ENCODE results near the gene WNT8A.
A peak's percentile ranks its signal among the peaks of the same experiment; 100 is the strongest.
"Not testable (repeated sequence)": the region's sequence is repeated elsewhere in the genome, so short reads cannot be mapped to it uniquely, and the experiment has no call there.

Gene WNT8A

DNA sequence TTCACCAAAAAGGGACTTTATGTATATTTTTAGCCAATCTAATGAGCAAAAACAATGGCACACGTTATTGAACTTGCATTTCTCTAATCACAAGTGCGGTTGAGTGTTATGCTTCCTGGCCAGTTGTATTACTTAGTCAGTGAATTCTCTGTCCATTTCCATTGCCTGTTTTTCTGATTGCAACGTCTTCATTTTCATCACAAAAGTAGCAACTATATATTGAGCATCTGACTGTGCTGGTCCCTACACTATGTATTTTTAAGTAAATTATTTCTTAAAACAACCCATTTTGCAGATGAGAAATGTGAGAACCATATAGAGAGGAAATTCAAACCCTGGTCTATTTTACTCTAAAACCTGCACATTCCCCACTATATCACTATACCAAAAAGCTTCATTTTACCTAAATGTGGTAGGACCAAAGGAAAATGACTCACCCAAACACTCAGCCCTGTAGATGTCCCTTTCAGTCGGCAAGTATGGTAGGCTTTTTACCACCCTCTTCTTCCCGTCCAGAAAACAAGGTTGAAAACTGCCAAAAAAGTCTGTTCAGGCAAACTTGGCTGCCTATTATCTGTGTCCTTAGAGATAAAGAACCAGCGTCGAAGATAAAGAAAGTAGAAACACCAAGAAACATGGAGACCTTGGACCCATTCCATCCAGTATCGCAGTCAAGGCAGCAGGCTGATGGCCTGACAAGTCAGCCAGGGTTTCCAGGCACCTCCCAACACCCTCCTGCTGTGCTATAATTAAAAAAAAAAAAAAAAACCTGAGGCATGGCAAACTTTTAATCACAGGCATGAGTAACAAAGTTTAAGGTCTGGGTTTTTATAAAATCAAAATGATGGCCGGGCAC lies 32.2 kb upstream of the WNT8A start:
- CTCF ChIA-PET = interaction anchor here (1.0 to 2.5 kb wide), 2 partner anchors 13 to 16 kb away, joined by 3 to 9 read pairs; no protein-coding TSS in a partner anchor
- POLR2A ChIA-PET = no interaction called here

DNA sequence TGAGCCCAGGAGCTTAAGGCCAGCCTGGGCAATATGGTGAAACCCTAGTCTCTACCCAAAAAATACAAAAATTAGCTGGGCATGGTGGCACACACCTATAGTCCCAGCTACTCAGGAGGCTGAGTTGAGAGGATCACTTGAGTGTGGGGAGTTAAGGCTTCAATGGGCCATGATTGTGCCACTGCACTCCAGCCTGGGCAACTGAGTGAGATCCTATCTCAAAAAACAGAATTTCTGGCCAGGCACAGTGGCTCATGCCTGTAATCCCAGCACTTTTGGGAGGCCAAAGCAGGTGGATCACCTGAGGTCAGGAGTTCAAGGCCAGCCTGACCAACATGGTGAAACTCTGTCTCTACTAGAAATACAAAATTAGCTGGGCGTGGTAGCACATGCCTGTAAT lies 31.1 kb upstream of the WNT8A start:
- H3K9me3 ChIP-seq (ENCODE audit: control extremely low read depth in 1 of 5, control insufficient read depth in 4 of 5, insufficient read depth in 2 of 5, low read depth in 1 of 5, low read length in 4 of 5); POLR2A ChIA-PET; H3K36me3 ChIP-seq (ENCODE audit: control insufficient read depth in 4 of 4, insufficient read depth in 4 of 4, low read length in 3 of 4); H3K4me3 ChIP-seq (ENCODE audit: control insufficient read depth in 1 of 7, extremely low read depth in 1 of 7, insufficient read depth in 4 of 7, low read depth in 2 of 7, low read length in 6 of 7); H3K27ac ChIP-seq (ENCODE audit: insufficient read depth in 1 of 2, low read depth in 1 of 2, low read length in 2 of 2, poor library complexity in 1 of 2, severe bottlenecking in 2 of 2); H3K4me1 ChIP-seq (ENCODE audit: control extremely low read depth in 1 of 4, control insufficient read depth in 4 of 4, insufficient read depth in 4 of 4, low read length in 3 of 4); H3K27me3 ChIP-seq (replicated peaks in 2 of 5; ENCODE audit: control insufficient read depth in 4 of 5, insufficient read depth in 5 of 5, low read length in 4 of 5); DNase-seq: not testable (repeated sequence)
- WGBS (ENCODE audit: insufficient coverage) = 100% methylated on average over 1 of the region's 1 CpG
- CTCF ChIA-PET = interaction anchor here (0.7 to 3.2 kb wide), 3 partner anchors 13 to 32 kb away, joined by 3 to 20 read pairs (median 9); no protein-coding TSS in a partner anchor

More for the DNA sequence above, 32.2 kb upstream of the WNT8A start:
- no peaks in the 10 kb centered on the region for H3K4me1 ChIP-seq (ENCODE audit: control extremely low read depth in 1 of 4, control insufficient read depth in 4 of 4, insufficient read depth in 4 of 4, low read length in 3 of 4)
- H3K9me3 ChIP-seq (ENCODE audit: control extremely low read depth in 1 of 5, control insufficient read depth in 4 of 5, insufficient read depth in 2 of 5, low read depth in 1 of 5, low read length in 4 of 5) = no peaks in the 10 kb centered on the region
- H3K36me3 ChIP-seq (ENCODE audit: control insufficient read depth in 4 of 4, insufficient read depth in 4 of 4, low read length in 3 of 4) = no peaks in the 10 kb centered on the region
- no peak overlapping the region for H3K4me3 ChIP-seq (ENCODE audit: control insufficient read depth in 1 of 7, extremely low read depth in 1 of 7, insufficient read depth in 4 of 7, low read depth in 2 of 7, low read length in 6 of 7)
- no peak overlapping the region for H3K27ac ChIP-seq (ENCODE audit: insufficient read depth in 1 of 2, low read depth in 1 of 2, low read length in 2 of 2, poor library complexity in 1 of 2, severe bottlenecking in 2 of 2)
- WGBS (ENCODE audit: insufficient coverage) = 94% methylated on average over 8 of the region's 9 CpGs
- no peak for DNase-seq
- peaks cover 0 to 2% (median 0%) of the 10 kb centered on the region in 5 experiments for H3K27me3 ChIP-seq (replicated peaks in 2 of 5; ENCODE audit: control insufficient read depth in 4 of 5, insufficient read depth in 5 of 5, low read length in 4 of 5)

DNA sequence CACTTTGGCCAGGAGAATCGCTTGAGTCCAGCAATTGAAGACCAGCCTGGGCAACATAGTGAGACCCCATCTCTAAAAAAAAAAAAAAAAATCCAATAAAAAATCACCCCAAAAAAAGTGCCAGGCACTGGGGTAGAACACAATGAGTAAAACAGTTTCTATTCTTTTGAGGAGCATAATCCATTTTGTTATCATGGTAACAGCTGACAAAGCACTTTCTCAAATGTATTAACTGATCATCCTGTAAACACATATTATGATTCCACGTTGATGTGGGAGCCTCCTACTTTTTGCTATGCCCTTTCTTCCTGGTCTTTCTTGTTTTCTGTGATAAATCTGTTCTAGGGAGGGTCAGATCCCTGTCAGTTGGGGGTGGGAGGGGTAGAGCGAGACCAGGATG lies 30.3 kb upstream of the WNT8A start:
- Histone ChIP-seq H3K4me1 (ENCODE audit: control extremely low read depth in 1 of 4, control insufficient read depth in 4 of 4, insufficient read depth in 4 of 4, low read length in 3 of 4) (no peaks in the 10 kb centered on the region), H3K27me3 (replicated peaks in 2 of 5; ENCODE audit: control insufficient read depth in 4 of 5, insufficient read depth in 5 of 5, low read length in 4 of 5) (peaks cover 0 to 2% (median 0%) of the 10 kb centered on the region in 5 experiments), H3K36me3 (ENCODE audit: control insufficient read depth in 4 of 4, insufficient read depth in 4 of 4, low read length in 3 of 4) (no peaks in the 10 kb centered on the region), H3K4me3 (ENCODE audit: control insufficient read depth in 1 of 7, extremely low read depth in 1 of 7, insufficient read depth in 4 of 7, low read depth in 2 of 7, low read length in 6 of 7) (no peak overlapping the region), H3K27ac (ENCODE audit: insufficient read depth in 1 of 2, low read depth in 1 of 2, low read length in 2 of 2, poor library complexity in 1 of 2, severe bottlenecking in 2 of 2) (no peak overlapping the region), H3K9me3 (ENCODE audit: control extremely low read depth in 1 of 5, control insufficient read depth in 4 of 5, insufficient read depth in 2 of 5, low read depth in 1 of 5, low read length in 4 of 5) (no peaks in the 10 kb centered on the region)
- POLR2A ChIA-PET = no interaction called here
- CTCF ChIA-PET = interaction anchor here (0.5 to 3.2 kb wide), 7 partner anchors 12 to 275 kb away, joined by 3 to 20 read pairs (median 3); no protein-coding TSS in a partner anchor
- DNase-seq = no peak
- WGBS (ENCODE audit: insufficient coverage) = 80% methylated on average over 1 of the region's 3 CpGs

DNA sequence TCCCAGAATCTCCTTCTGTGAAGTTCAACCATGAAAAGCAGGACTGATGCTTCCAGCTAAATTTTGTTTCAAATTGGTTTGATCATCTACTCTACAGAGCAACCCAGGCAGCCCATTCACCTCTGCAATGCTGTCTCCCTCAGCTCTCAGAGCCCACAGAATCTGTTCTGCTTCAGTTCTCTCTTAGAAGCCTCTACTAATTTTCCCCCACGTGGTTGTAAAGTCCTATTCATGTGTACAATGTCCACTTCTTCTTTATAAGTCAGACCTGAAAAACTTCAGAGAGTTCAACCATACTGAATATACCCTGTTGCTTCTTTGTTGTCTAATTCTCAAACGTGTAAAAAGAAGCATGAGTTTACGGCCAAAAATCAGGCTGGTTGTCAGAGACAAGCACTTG lies 29.6 kb upstream of the WNT8A start:
- CTCF ChIA-PET = interaction anchor here (0.5 to 3.2 kb wide), 5 partner anchors 11 to 80 kb away, joined by 3 to 20 read pairs (median 9); no protein-coding TSS in a partner anchor
- Histone ChIP-seq H3K27me3 (replicated peaks in 2 of 5; ENCODE audit: control insufficient read depth in 4 of 5, insufficient read depth in 5 of 5, low read length in 4 of 5) (peaks cover 0 to 2% (median 0%) of the 10 kb centered on the region in 5 experiments), H3K27ac (ENCODE audit: insufficient read depth in 1 of 2, low read depth in 1 of 2, low read length in 2 of 2, poor library complexity in 1 of 2, severe bottlenecking in 2 of 2) (no peak overlapping the region), H3K9me3 (ENCODE audit: control extremely low read depth in 1 of 5, control insufficient read depth in 4 of 5, insufficient read depth in 2 of 5, low read depth in 1 of 5, low read length in 4 of 5) (no peaks in the 10 kb centered on the region), H3K36me3 (ENCODE audit: control insufficient read depth in 4 of 4, insufficient read depth in 4 of 4, low read length in 3 of 4) (no peaks in the 10 kb centered on the region), H3K4me1 (ENCODE audit: control extremely low read depth in 1 of 4, control insufficient read depth in 4 of 4, insufficient read depth in 4 of 4, low read length in 3 of 4) (no peaks in the 10 kb centered on the region), H3K4me3 (ENCODE audit: control insufficient read depth in 1 of 7, extremely low read depth in 1 of 7, insufficient read depth in 4 of 7, low read depth in 2 of 7, low read length in 6 of 7) (no peak overlapping the region)
- POLR2A ChIA-PET = no interaction called here
- WGBS (ENCODE audit: insufficient coverage) = no CpG with 5 or more reads among the region's 3 CpGs
- DNase-seq = no peak

DNA sequence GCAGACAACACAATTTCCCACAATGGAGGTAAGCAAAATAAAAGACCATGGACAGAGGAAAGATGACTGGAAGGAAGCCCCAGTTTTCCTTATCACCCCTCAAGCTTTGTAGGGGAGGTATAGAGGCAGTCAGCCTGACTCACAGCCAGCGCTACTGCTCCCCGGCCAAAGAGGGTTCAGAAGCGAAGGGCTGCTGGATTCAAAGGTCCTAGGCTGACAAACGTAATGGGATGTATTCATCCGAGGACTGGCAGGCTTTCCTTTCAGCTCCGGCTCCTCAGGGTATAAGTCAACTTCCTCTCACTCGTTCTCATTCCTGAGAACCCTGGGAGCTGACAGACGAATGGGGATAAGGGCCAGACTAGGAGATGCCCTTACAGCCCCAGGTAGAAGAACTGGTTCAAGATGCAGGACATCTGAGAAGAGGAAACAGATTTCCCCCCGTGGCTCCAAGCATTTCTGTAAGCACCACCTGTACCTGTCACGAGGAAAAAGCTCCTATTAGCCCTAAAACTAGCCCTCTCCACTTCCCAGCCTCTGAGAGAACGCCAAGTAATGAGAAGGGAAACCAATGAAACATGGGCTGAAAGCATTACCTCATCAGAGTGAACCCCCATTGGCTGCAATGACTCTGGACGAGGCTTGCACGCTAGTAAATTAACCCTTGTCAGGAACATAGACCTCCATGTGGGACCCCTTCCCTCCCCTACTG lies 28.8 kb upstream of the WNT8A start:
- ChIA-PET CTCF (interaction anchor here (0.6 to 3.2 kb wide), 7 partner anchors 8 to 425 kb away, joined by 3 to 20 read pairs (median 4); no protein-coding TSS in a partner anchor), POLR2A (no interaction called here)
- Histone ChIP-seq H3K27me3 (replicated peaks in 2 of 5; ENCODE audit: control insufficient read depth in 4 of 5, insufficient read depth in 5 of 5, low read length in 4 of 5) (peaks cover 0 to 2% (median 0%) of the 10 kb centered on the region in 5 experiments), H3K36me3 (ENCODE audit: control insufficient read depth in 4 of 4, insufficient read depth in 4 of 4, low read length in 3 of 4) (no peaks in the 10 kb centered on the region), H3K4me3 (ENCODE audit: control insufficient read depth in 1 of 7, extremely low read depth in 1 of 7, insufficient read depth in 4 of 7, low read depth in 2 of 7, low read length in 6 of 7) (no peak overlapping the region), H3K27ac (ENCODE audit: insufficient read depth in 1 of 2, low read depth in 1 of 2, low read length in 2 of 2, poor library complexity in 1 of 2, severe bottlenecking in 2 of 2) (no peak overlapping the region), H3K4me1 (ENCODE audit: control extremely low read depth in 1 of 4, control insufficient read depth in 4 of 4, insufficient read depth in 4 of 4, low read length in 3 of 4) (no peaks in the 10 kb centered on the region), H3K9me3 (ENCODE audit: control extremely low read depth in 1 of 5, control insufficient read depth in 4 of 5, insufficient read depth in 2 of 5, low read depth in 1 of 5, low read length in 4 of 5) (no peaks in the 10 kb centered on the region)
- peak in 1 of 3 donors; percentile 21 for DNase-seq
- 43% methylated on average over 12 of the region's 13 CpGs for WGBS (ENCODE audit: insufficient coverage)

DNA sequence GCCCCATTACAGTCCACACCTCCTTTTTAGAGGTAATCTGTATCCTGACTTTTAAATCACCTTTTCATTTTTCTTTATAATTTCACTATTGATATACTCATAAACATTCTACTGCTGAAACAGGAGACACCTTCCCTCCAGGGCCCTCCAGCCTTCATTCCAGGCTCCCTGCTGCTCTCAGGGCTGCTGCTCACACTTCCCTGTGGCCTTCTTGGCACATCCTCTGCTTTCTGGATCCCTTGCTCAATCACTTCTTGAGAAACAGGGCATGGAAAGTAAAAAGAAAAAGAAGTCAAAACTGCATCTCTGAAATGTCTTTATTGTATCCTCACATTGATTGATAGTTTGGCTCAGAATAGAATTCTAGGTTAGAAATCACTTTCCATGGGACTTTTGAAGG lies 19.3 kb upstream of the WNT8A start:
- ChIA-PET CTCF (interaction anchor here (0.6 to 10.3 kb wide), 14 partner anchors 8 to 434 kb away, joined by 3 to 274 read pairs (median 4); partner anchors contain the start of gene FAM13B), POLR2A (no interaction called here)
- Histone ChIP-seq H3K27ac (ENCODE audit: insufficient read depth in 1 of 2, low read depth in 1 of 2, low read length in 2 of 2, poor library complexity in 1 of 2, severe bottlenecking in 2 of 2) (no peak overlapping the region), H3K9me3 (ENCODE audit: control extremely low read depth in 1 of 5, control insufficient read depth in 4 of 5, insufficient read depth in 2 of 5, low read depth in 1 of 5, low read length in 4 of 5) (no peaks in the 10 kb centered on the region), H3K4me1 (ENCODE audit: control extremely low read depth in 1 of 4, control insufficient read depth in 4 of 4, insufficient read depth in 4 of 4, low read length in 3 of 4) (peaks cover 0 to 4% (median 0%) of the 10 kb centered on the region in 4 experiments), H3K4me3 (ENCODE audit: control insufficient read depth in 1 of 7, extremely low read depth in 1 of 7, insufficient read depth in 4 of 7, low read depth in 2 of 7, low read length in 6 of 7) (no peak overlapping the region), H3K27me3 (replicated peaks in 2 of 5; ENCODE audit: control insufficient read depth in 4 of 5, insufficient read depth in 5 of 5, low read length in 4 of 5) (no peaks in the 10 kb centered on the region), H3K36me3 (ENCODE audit: control insufficient read depth in 4 of 4, insufficient read depth in 4 of 4, low read length in 3 of 4) (no peaks in the 10 kb centered on the region)
- DNase-seq = no peak
